ENCODE measurements around the gene DSC3. TPM values are rescaled to one million over a fixed set of nuclear protein-coding genes. Genes with fewer than 3 reads are reported as not detected.
"Not testable (repeated sequence)": the region's sequence is repeated elsewhere in the genome, so short reads cannot be mapped to it uniquely, and the experiment has no call there.

The DSC3 gene
- total RNA-seq, 1 donor from 2014 or later, result 0.03 TPM

DNA sequence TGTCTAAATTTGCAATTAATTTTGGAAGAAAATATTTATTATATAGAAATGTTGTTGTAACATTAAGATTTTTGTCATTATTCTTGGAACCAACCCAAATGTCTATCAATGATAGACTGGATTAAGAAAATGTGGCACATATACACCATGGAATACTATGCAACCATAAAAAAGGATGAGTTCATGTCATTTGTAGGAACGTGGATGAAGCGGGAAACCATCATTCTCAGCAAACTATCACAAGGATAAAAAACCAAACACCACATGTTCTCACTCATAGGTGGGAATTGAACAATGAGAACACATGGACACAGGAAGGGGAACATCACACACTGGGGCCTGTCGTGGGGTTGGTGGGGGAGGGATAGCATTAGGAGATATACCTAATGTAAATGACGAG lies 64.5 kb downstream of the DSC3 start:
- ATAC-seq; DNase-seq (ENCODE audit: low spot score): not testable (repeated sequence)

DNA sequence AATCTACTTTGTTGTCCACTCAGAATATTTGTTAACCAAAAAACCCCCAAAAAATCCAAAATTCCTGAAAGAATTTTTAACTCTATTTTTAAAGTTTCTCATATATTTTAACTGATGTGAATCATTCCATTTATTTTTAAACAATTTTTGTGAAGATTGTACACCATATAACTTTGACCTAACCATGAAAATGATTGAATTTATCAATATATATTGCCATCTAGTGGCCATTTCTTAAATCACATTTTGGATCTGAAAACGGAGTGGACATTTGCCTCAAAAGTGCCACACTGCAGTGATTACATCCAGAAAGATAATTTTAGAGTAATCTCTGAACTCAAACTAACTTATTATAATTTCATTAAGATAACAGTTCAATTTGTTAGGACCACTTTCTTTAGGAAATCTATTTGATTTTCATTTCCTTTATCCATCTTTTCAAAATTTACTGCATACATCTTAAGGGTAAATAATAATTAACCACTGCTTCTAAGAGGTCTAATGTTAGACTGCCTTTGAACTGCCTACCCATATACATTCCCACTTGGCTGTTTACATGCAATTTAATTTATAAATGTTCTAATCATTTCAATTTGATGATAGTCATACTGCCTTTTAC lies 71.1 kb downstream of the DSC3 start:
- no peak for DNase-seq (ENCODE audit: low spot score)
- ATAC-seq, result peak; percentile 82

DNA sequence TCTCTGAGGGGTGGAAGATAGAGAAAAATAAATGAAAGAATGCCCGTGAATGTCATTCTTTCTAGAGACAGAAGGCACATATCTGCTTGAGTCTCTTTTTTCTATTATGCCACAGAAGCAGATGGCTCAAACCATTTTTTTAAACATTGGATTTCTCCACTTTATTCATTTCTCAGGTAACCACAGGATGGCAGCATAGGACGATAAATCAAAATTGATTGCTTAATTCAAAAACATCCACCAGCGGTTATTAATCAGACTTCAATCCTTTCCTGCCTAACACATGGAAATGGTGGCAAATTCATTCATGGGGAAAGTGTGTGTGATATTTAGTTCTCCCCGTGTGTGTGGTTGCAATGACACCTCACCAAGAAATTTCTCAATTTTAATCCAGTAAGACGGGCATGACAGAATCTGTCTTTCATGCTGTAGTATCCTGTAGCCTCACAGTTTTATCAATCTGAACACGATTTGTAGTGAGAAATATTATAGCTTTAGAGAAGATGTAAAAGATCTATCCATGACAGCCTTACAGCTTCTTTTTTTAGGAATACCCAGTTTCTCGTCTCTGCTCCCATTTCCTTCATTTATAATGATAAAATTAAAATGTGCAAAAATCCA lies 72.2 kb downstream of the DSC3 start:
- no peak for DNase-seq (ENCODE audit: low spot score)

DNA sequence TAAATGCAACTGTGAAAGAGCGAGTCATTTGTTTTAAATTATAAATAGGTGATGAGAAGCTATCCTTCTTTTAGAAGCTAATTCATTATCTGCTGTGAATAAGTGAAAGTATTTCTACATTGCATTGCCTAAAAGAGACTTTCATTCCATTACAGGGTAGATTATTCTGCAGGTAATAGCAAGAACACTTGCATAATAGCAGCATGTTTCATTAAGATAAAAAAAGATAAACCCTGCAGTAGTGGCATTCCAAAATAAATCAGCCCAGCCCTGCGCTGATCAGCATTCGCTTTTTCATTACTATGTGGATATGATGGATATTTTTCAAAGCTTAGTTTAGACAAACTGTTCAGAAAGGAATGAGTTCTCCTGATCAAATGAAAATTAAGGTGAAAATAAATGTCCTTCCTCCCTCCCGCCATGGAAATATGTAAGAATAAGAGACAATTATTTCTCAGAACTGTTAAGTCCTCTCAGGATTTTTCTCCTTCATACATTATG lies 72.8 kb downstream of the DSC3 start:
- ATAC-seq, result no peak
- DNase-seq (ENCODE audit: low spot score), result no peak

More for the DNA sequence above, 72.2 kb downstream of the DSC3 start:
- ATAC-seq, result peak; percentile 91

DNA sequence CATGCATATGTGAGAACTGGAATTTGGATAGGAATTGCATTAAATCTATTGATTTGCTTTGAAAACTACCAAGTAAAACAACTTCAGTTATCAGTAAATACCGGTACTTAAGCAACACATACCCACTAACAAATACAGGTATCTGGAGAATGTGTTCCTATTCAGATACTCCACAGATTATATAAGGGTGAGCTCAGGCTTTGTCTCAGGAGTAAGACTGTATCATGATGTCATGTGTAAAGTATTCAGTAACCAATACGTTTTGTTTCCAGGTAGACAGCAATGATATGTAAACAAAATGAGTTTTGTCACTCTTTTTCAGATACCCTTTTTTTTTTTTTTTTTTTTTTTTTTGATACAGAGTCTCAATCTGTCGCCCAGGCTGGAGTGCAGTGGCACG lies 74.8 kb downstream of the DSC3 start:
- ATAC-seq (no peak), DNase-seq (ENCODE audit: low spot score) (no peak)

- no peak for DNase-seq (ENCODE audit: low spot score)
- no peak for ATAC-seq
These were observed 77.3 kb downstream of the DSC3 start for GRCh38 chr18:30965237-30965636.

DNA sequence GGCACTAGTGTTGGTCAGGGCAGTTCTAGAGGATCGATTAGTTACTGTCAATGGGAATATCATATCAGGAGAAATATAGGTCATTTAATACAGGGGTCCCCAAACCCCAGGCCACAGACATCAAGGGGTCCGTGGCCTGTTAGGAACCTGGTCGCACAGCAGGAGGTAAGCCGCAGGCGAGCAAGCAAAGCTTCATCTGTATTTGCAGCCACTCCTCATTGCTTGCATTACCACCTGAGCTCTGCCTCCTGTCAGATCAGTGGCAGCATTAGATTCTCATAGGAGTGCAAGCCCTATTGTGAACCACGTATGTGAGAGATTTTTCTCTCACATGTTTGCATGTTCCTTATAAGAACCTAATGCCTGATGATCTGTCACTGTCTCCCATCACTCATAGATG lies 81.9 kb downstream of the DSC3 start:
- DNase-seq (ENCODE audit: low spot score), result no peak
- no peak for ATAC-seq

DNA sequence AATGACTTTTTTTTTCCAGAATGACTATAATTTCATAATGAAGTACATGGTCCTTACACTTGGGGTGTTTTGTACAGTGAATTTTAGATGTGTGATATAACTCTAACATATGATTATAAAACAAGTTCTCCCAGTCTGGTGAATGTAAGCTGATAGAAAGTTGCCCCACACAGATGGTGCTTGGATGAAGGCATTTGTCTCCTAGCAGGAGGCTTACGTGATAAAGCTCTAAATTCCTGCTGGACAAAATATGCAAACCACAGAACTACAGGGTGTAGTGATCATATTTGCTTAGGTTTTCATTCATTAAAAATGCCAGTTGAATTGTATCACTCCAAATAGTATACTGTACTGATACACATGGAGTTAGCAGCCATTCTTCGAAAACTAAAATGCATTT lies 85.5 kb downstream of the DSC3 start:
- no peak for ATAC-seq

GRCh38 chr18:30954262-30954661 lies 88.3 kb downstream of the DSC3 start:
- DNase-seq (ENCODE audit: low spot score) (no peak), ATAC-seq (no peak)

More for the DNA sequence above, 85.5 kb downstream of the DSC3 start:
- DNase-seq (ENCODE audit: low spot score), result no peak

GRCh38 chr18:30945761-30946160 lies 96.8 kb downstream of the DSC3 start:
- ATAC-seq, result no peak
- DNase-seq (ENCODE audit: low spot score), result no peak

- DNase-seq (ENCODE audit: low spot score) (no peak), ATAC-seq (no peak)
These were observed 97.6 kb downstream of the DSC3 start for GRCh38 chr18:30944773-30945417.

- ATAC-seq (no peak), DNase-seq (ENCODE audit: low spot score) (no peak)
These were observed 101.5 kb downstream of the DSC3 start for GRCh38 chr18:30940952-30941539.

Other genes with a start within 250 kb of the DSC3 start
- 4.6 TPM for gene DSC2, start 59.7 kb upstream of the DSC3 start, total RNA-seq
- gene DSC1, start 120.1 kb upstream of the DSC3 start, total RNA-seq, result not detected